HepG2 (cell line): ENCODE results near the gene TDRD9. TPM values are rescaled to one million over a fixed set of nuclear protein-coding genes. Genes with fewer than 3 reads are reported as not detected.

ENCODE experiments used
- CHCHD3 ChIP-seq: sonication (generic); formaldehyde crosslinking; IDR thresholded peaks from 2 replicates; pipeline ENCODE4 v1.8.0; 2022; ENCODE audit warnings: mild to moderate bottlenecking, missing genetic modification reagents, moderate library complexity
- DBP ChIP-seq: sonication (generic); formaldehyde crosslinking; IDR thresholded peaks from 2 replicates; pipeline ENCODE4 v1.4.0; 2020; ENCODE audit warnings: missing genetic modification reagents; ENCODE audit errors: not compliant biosample characterization
- HDAC2 ChIP-seq: sonication (generic); formaldehyde crosslinking; IDR thresholded peaks from 2 replicates; pipeline ENCODE4 v1.4.0; 2020; ENCODE audit warnings: missing genetic modification reagents
- NR2C2 ChIP-seq: sonication (generic); formaldehyde crosslinking; IDR thresholded peaks from 2 replicates; pipeline ENCODE4 v1.4.0; 2020; ENCODE audit warnings: missing genetic modification reagents, mild to moderate bottlenecking, moderate library complexity, borderline replicate concordance
- PAX8 ChIP-seq: sonication (generic); formaldehyde crosslinking; IDR thresholded peaks from 2 replicates; pipeline ENCODE4 v1.8.0; 2022; ENCODE audit warnings: mild to moderate bottlenecking, missing genetic modification reagents, borderline replicate concordance
- POLR2G ChIP-seq: fragments of 200-400 bp; formaldehyde crosslinking; IDR thresholded peaks from 2 replicates; pipeline ENCODE4 v1.6.1; 2018; ENCODE audit warnings: mild to moderate bottlenecking, low read depth, low read length, moderate library complexity
- RBM39 ChIP-seq: fragments of 200-400 bp; formaldehyde crosslinking; IDR thresholded peaks from one replicate; pipeline ENCODE4 v1.6.1; 2018; ENCODE audit warnings: antibody characterized with exemption, mild to moderate bottlenecking, low read depth, low read length; ENCODE audit not compliant: poor library complexity, severe bottlenecking
- XRCC5 ChIP-seq: fragments of 200-400 bp; formaldehyde crosslinking; optimal IDR thresholded peaks from 2 replicates; pipeline ENCODE3; 2017; ENCODE audit warnings: mild to moderate bottlenecking, low read length
- ZBTB34 ChIP-seq: sonication (generic); formaldehyde crosslinking; IDR thresholded peaks from 2 replicates; pipeline ENCODE4 v1.8.0; 2022; ENCODE audit warnings: mild to moderate bottlenecking, missing genetic modification reagents
- ZKSCAN8 ChIP-seq: IDR thresholded peaks from 2 replicates; pipeline ENCODE4 v1.6.1; 2016; ENCODE audit warnings: borderline replicate concordance, missing genetic modification reagents, missing compliant biosample characterization
- ZNF160 ChIP-seq: sonication (generic); formaldehyde crosslinking; IDR thresholded peaks from 2 replicates; pipeline ENCODE4 v1.8.0; 2022; ENCODE audit warnings: mild to moderate bottlenecking, inconsistent platforms, missing genetic modification reagents
- ZNF234 ChIP-seq: sonication (generic); formaldehyde crosslinking; conservative IDR thresholded peaks from 2 replicates; pipeline ENCODE4 v1.5.1; 2020; ENCODE audit warnings: mild to moderate bottlenecking, missing genetic modification reagents
- ZNF274 ChIP-seq: sonication (generic); formaldehyde crosslinking; IDR thresholded peaks from 2 replicates; pipeline ENCODE4 v1.5.1; 2020; ENCODE audit warnings: mild to moderate bottlenecking, missing genetic modification reagents
- ZNF552 ChIP-seq: sonication (generic); formaldehyde crosslinking; IDR thresholded peaks from 2 replicates; pipeline ENCODE4 v1.9.0; 2022; ENCODE audit warnings: missing genetic modification reagents, mild to moderate bottlenecking, borderline replicate concordance
- ZNF605 ChIP-seq: sonication (generic); formaldehyde crosslinking; IDR thresholded peaks from 2 replicates; pipeline ENCODE4 v1.8.0; 2022; ENCODE audit warnings: mild to moderate bottlenecking, missing genetic modification reagents
- ZNF83 ChIP-seq: sonication (generic); formaldehyde crosslinking; IDR thresholded peaks from 2 replicates; pipeline ENCODE4 v1.4.0; 2020; ENCODE audit warnings: missing genetic modification reagents, mild to moderate bottlenecking, borderline replicate concordance
- polyA plus RNA-seq, 8 experiments: library from polyadenylated mRNA; depleted of rRNA in 3 of 8; stranded (reverse) in 7 of 8; unstranded in 1 of 8; fragments of >200 nt; fragmentation: Illumina TruSeq in 4 of 8; extraction: Trizol in 4 of 8; gene quantifications; 2 replicates each; pipeline versions ENCODE4 v1.2.1 to v1.2.3, GENCODE V29; 2011 to 2016; ENCODE audit warnings: low read depth in 4 of 8, missing spikeins in 1 of 8, mixed read lengths in 1 of 8; ENCODE audit not compliant: insufficient read depth in 1 of 8
- total RNA-seq, 5 experiments: library from RNA; depleted of rRNA; stranded (reverse); fragments of >200 nt; fragmentation: Illumina TruSeq; extraction: Trizol; gene quantifications; 2 replicates each; pipeline ENCODE4 v1.2.3, GENCODE V29; 2016; ENCODE audit warnings: low read depth in 1 of 5
- TF ChIP-seq, protein P1 (sequence below): IDR thresholded peaks from 2 replicates; pipeline ENCODE4 v1.6.1; 2016; ENCODE audit warnings: missing compliant biosample characterization, missing genetic modification reagents, borderline replicate concordance
- TF ChIP-seq, protein P2 (sequence below): sonication (generic); formaldehyde crosslinking; IDR thresholded peaks from 2 replicates; pipeline ENCODE4 v1.8.0; 2022; ENCODE audit warnings: low read depth, missing genetic modification reagents

Gene TDRD9
- total and polyA plus RNA-seq, 2 of the 13 experiments (the other 11 are each of a cell fraction or from before 2014, with no cell fraction given): not detected

- no peak for TF ChIP-seq ZNF83 (CRISPR knock-in tag)
- no peak for TF ChIP-seq DBP (CRISPR knock-in tag)
- peak; percentile 88 for TF ChIP-seq NR2C2
- TF ChIP-seq RBM39: no peak
- no peak for TF ChIP-seq ZNF234
- 0 out of 2 replicates have a peak, but pooled peaks have one; percentile 37 for TF ChIP-seq ZKSCAN8 (CRISPR knock-in tag)
- peak; percentile 76 for TF ChIP-seq HDAC2 (CRISPR knock-in tag)
- TF ChIP-seq XRCC5: peak; percentile 64
- no peak for TF ChIP-seq PAX8 (CRISPR knock-in tag)
- TF ChIP-seq ZNF552: no peak
- 0 out of 2 replicates have a peak, but pooled peaks have one; percentile 21 for TF ChIP-seq ZBTB34 (CRISPR knock-in tag)
- TF ChIP-seq POLR2G: peak; percentile 47; the same call in 1 of the 2 replicates
- TF ChIP-seq, protein P1, sequence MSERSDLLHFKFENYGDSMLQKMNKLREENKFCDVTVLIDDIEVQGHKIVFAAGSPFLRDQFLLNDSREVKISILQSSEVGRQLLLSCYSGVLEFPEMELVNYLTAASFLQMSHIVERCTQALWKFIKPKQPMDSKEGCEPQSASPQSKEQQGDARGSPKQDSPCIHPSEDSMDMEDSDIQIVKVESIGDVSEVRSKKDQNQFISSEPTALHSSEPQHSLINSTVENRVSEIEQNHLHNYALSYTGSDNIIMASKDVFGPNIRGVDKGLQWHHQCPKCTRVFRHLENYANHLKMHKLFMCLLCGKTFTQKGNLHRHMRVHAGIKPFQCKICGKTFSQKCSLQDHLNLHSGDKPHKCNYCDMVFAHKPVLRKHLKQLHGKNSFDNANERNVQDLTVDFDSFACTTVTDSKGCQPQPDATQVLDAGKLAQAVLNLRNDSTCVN (CRISPR knock-in tag): no peak
- TF ChIP-seq CHCHD3 (CRISPR knock-in tag): no peak
- TF ChIP-seq ZNF274 (CRISPR knock-in tag): no peak; the same call in 1 of the 2 replicates
- TF ChIP-seq, protein P2, sequence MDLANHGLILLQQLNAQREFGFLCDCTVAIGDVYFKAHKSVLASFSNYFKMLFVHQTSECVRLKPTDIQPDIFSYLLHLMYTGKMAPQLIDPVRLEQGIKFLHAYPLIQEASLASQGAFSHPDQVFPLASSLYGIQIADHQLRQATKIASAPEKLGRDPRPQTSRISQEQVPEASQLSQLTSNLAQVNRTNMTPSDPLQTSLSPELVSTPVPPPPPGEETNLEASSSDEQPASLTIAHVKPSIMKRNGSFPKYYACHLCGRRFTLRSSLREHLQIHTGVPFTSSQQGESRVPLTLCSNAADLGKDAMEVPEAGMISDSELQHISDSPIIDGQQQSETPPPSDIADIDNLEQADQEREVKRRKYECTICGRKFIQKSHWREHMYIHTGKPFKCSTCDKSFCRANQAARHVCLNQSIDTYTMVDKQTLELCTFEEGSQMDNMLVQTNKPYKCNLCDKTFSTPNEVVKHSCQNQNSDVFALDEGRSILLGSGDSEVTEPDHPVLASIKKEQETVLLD (CRISPR knock-in tag): no peak
- no peak for TF ChIP-seq ZNF160
- TF ChIP-seq ZNF605 (CRISPR knock-in tag): no peak
Measured at GRCh38 chr14:103886304-103887169, 41.7 kb upstream of the TDRD9 start (continued).
